ENCODE data around the gene ACTR1B.

DNA sequence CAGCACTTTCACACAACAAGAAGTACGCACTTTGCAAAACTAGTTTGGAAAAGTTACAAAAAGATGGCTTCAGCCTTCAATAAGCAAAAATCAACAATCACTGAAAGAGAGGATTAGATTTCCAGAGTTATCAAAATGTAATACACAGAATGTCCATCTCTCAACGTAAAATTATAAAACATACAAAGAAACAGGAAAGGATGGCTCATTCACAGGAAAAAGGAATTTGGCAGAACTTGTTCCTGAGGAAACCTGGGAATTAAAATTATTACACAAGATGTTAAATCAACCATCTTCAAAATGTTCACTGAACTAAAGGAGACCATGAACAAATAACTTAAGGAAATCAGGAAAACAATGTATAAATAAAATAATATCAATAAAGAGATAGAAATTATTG is 13.6 kb upstream of the ACTR1B start:
- TF ChIP-seq, protein P1, sequence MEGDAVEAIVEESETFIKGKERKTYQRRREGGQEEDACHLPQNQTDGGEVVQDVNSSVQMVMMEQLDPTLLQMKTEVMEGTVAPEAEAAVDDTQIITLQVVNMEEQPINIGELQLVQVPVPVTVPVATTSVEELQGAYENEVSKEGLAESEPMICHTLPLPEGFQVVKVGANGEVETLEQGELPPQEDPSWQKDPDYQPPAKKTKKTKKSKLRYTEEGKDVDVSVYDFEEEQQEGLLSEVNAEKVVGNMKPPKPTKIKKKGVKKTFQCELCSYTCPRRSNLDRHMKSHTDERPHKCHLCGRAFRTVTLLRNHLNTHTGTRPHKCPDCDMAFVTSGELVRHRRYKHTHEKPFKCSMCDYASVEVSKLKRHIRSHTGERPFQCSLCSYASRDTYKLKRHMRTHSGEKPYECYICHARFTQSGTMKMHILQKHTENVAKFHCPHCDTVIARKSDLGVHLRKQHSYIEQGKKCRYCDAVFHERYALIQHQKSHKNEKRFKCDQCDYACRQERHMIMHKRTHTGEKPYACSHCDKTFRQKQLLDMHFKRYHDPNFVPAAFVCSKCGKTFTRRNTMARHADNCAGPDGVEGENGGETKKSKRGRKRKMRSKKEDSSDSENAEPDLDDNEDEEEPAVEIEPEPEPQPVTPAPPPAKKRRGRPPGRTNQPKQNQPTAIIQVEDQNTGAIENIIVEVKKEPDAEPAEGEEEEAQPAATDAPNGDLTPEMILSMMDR (IDR thresholded peaks at IDR 0.05; ENCODE audit: insufficient read depth, low read length), result no peak
- TF ChIP-seq POLR2AphosphoS5 (IDR thresholded peaks at IDR 0.05; ENCODE audit: low read depth) (no peak), GABPA (IDR thresholded peaks at IDR 0.05; ENCODE audit: low read depth) (no peak)
- TF ChIP-seq, protein P2, sequence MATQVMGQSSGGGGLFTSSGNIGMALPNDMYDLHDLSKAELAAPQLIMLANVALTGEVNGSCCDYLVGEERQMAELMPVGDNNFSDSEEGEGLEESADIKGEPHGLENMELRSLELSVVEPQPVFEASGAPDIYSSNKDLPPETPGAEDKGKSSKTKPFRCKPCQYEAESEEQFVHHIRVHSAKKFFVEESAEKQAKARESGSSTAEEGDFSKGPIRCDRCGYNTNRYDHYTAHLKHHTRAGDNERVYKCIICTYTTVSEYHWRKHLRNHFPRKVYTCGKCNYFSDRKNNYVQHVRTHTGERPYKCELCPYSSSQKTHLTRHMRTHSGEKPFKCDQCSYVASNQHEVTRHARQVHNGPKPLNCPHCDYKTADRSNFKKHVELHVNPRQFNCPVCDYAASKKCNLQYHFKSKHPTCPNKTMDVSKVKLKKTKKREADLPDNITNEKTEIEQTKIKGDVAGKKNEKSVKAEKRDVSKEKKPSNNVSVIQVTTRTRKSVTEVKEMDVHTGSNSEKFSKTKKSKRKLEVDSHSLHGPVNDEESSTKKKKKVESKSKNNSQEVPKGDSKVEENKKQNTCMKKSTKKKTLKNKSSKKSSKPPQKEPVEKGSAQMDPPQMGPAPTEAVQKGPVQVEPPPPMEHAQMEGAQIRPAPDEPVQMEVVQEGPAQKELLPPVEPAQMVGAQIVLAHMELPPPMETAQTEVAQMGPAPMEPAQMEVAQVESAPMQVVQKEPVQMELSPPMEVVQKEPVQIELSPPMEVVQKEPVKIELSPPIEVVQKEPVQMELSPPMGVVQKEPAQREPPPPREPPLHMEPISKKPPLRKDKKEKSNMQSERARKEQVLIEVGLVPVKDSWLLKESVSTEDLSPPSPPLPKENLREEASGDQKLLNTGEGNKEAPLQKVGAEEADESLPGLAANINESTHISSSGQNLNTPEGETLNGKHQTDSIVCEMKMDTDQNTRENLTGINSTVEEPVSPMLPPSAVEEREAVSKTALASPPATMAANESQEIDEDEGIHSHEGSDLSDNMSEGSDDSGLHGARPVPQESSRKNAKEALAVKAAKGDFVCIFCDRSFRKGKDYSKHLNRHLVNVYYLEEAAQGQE (IDR thresholded peaks at IDR 0.05; ENCODE audit: insufficient replicate concordance, low read depth), result no peak

Measured in HL-60 (cell line).